NT2/D1 (cell line): ENCODE data around the gene RUNX2.

Experiments used
- DNase-seq: peaks from one replicate; pipeline ENCODE4 v3.0.0-alpha.2; 2011; ENCODE audit warnings: low read depth, low spot score
- H3K27me3 ChIP-seq: 2 replicates; pipeline ENCODE4 v1.6.0; 2011; ENCODE audit warnings: mild to moderate bottlenecking; ENCODE audit not compliant: insufficient read length, insufficient read depth
- H3K36me3 ChIP-seq: 2 replicates; pipeline ENCODE4 v1.6.1; 2011; ENCODE audit warnings: mild to moderate bottlenecking, low read length, mixed read lengths; ENCODE audit not compliant: insufficient read depth, insufficient read length
- H3K4me1 ChIP-seq: 2 replicates; pipeline ENCODE4 v1.5.1; 2011; ENCODE audit not compliant: insufficient read depth, insufficient read length
- H3K4me3 ChIP-seq: 2 replicates; pipeline ENCODE4 v1.5.1; 2011; ENCODE audit warnings: low read depth; ENCODE audit not compliant: insufficient read length
- H3K9ac ChIP-seq: 2 replicates; pipeline ENCODE4 v1.6.0; 2011; ENCODE audit warnings: low read depth; ENCODE audit not compliant: insufficient read length
- H3K9me3 ChIP-seq: 2 replicates; pipeline ENCODE4 v1.5.1; 2011; ENCODE audit warnings: mild to moderate bottlenecking, low read length; ENCODE audit not compliant: insufficient read depth
- SUZ12 ChIP-seq: IDR thresholded peaks from 2 replicates; pipeline ENCODE4 v1.6.1; 2011; ENCODE audit not compliant: insufficient read length, insufficient read depth; ENCODE audit errors: extremely low read depth
- YY1 ChIP-seq: IDR thresholded peaks from 2 replicates; pipeline ENCODE4 v1.6.1; 2011; ENCODE audit not compliant: insufficient read length, insufficient read depth
- ZNF274 ChIP-seq: IDR thresholded peaks from 2 replicates; pipeline ENCODE4 v1.6.1; 2011; ENCODE audit warnings: mild to moderate bottlenecking, low read depth, low read length

RUNX2 gene

DNA sequence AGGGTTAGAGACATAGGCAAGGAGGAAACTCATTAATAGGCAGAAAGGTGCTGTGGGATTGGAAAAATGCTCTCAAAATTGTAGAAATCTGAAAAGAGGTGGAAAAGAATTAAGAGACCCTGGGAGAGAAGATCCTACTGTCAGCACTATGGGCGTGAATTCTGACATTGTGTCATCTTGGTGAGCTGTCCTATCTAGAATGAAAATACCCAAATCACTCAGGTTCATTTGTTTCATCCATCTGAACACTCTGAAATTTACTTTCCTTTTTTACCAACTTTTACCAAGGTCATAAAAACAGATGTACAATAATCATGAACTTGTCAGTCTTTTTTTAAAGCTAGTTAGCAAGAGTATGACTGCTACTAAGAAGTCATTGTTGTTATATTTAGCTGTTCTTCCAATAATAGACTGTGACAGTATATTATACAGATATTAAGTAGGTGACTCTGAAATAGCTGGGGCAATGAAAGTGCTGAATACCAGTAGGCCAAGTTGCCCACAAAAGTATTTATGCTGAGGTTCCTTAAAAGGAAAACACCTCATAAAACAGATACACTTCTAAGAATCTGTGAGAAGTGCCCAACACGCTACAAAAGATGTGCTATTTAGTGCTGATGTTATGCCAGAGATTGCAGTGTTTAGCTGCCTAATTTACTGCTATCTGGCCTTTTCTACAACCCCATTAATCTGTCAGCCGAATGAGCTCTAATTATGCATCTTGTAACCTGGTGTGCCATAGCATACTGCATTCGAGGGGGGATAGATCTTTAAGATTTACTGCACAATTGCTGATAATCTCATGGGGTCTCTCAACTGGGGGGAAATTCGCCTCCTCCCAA is 267.1 kb downstream of the RUNX2 start:
- Histone ChIP-seq H3K9me3 (no peaks in the 10 kb centered on the region), H3K4me3 (no peak overlapping the region), H3K27me3 (no peaks in the 10 kb centered on the region), H3K9ac (no peak overlapping the region), H3K4me1 (no peaks in the 10 kb centered on the region), H3K36me3 (no peaks in the 10 kb centered on the region)
- no peak for DNase-seq
- TF ChIP-seq ZNF274 (no peak), SUZ12 (no peak), YY1 (no peak)

DNA sequence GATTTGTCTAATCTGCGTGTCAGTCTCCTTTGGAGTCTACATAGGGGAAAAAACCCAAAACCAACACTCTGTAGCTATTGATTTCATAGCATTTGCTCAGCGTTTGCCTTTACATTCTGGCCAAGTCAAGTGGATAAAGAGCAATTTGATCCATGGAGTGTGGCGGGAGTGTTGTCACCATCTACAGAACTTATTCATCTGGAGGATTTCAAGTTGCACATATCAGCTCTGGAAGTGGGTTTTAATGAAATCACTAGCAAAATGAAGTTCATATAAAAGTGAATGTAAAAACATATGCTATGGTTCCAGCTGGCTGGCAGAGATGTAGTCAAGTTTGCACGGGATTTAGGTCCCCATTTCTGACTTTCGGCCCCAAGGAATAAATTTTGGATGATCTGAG is 269.3 kb downstream of the RUNX2 start:
- Histone ChIP-seq H3K9me3 (no peaks in the 10 kb centered on the region), H3K9ac (no peak overlapping the region), H3K27me3 (no peaks in the 10 kb centered on the region), H3K36me3 (no peaks in the 10 kb centered on the region), H3K4me1 (no peaks in the 10 kb centered on the region), H3K4me3 (no peak overlapping the region)
- no peak for TF ChIP-seq ZNF274
- no peak for TF ChIP-seq YY1
- TF ChIP-seq SUZ12, result no peak
- DNase-seq, result no peak

DNA sequence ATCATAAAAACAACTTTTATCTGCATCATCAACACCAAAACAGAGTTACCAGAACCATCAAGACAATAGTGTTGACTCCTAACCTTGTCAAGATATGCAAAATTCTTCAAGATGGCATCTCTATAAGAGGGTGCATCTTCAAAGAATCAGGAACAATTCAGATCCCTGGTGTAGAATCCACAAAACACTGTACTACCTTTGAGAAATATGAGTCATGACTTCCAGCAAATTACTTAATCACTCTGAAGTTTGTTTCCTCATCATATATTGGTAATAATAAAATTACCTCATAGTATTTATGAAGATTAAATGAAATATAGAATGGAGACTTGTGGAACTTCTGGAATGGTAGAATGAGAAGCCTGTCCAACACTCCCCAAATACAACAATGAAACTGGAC is 270.9 kb downstream of the RUNX2 start:
- H3K4me1 ChIP-seq, result no peaks in the 10 kb centered on the region
- DNase-seq, result no peak
- H3K27me3 ChIP-seq, result no peaks in the 10 kb centered on the region
- H3K9me3 ChIP-seq, result no peaks in the 10 kb centered on the region
- no peaks in the 10 kb centered on the region for H3K36me3 ChIP-seq
- H3K4me3 ChIP-seq, result no peak overlapping the region
- no peak for TF ChIP-seq ZNF274
- TF ChIP-seq YY1, result no peak
- TF ChIP-seq SUZ12, result no peak
- no peak overlapping the region for H3K9ac ChIP-seq

DNA sequence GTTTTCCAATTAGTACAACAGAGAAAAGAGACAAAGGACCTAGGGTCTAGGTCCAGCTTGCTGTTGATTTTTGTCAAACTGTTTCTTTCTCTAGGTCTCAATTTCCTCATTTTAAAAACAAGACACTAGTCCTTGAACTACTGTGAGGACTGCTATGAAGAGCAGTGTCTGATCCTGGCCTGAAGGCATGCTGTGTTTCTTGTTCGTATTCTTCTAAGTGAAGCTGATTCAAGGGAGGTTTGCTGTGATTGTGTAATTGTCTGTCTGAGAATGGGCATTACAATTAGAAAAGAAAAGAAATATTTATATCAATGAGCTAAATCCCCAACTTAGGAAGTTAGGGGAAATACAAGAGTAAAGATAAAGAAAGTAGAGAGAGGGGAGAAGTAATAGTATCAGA is 277.8 kb downstream of the RUNX2 start:
- Histone ChIP-seq H3K9ac (no peak overlapping the region), H3K27me3 (no peaks in the 10 kb centered on the region), H3K4me1 (no peaks in the 10 kb centered on the region)

DNA sequence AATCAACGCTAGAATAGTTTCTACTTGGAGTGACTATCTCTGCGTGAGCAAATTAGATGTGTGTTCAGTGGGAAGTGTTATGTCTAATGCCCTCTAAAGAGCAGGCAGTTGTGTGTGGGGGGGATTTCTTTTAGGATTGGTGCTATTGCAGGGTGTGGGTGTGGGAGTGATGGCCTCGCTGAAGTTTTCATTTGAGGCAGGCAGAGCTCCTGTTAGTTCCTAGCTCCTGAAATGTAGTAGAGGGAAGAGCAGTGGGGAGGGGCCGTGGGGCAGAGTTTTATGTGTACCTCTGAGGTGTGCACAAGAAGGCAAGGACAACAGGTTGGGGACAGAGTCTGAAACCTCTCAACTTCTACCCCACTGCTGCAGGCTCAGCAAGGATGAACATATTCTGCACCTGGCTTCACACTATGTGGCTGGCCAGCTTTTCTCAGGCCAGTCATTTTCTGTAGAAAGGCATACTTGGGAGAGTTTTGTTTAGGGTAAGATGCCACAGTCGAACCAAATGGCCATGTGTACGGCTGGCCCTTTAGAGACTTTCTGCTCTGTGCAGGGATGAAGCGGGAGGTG is 278.8 kb downstream of the RUNX2 start:
- H3K4me1 ChIP-seq, result no peaks in the 10 kb centered on the region
- TF ChIP-seq SUZ12 (no peak), ZNF274 (no peak)
- H3K36me3 ChIP-seq, result no peaks in the 10 kb centered on the region

More for the DNA sequence above, 277.8 kb downstream of the RUNX2 start:
- Histone ChIP-seq H3K9me3 (no peaks in the 10 kb centered on the region), H3K4me3 (no peak overlapping the region), H3K36me3 (no peaks in the 10 kb centered on the region)
- no peak for DNase-seq
- TF ChIP-seq SUZ12 (no peak), YY1 (no peak), ZNF274 (no peak)

DNA sequence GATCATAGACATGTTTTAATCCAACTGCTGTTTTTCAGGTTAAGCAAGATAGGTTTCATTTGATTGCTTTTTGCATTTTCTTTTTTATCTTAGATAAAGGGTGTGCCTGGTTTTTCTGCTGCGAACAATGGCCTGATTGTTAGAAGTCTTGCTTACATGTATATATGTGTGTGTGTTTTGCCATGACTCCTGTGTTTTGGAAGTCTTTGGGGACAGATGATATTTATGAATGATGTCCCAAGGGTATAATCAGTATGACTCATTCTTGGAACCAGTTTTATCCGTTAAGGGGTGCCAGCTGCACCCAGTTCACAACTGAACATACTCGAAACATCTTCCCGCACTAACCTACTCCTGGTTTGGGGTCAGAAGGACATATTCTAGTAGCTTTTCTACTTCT is 279.7 kb downstream of the RUNX2 start:
- no peak for DNase-seq
- H3K27me3 ChIP-seq, result no peaks in the 10 kb centered on the region
- no peak overlapping the region for H3K9ac ChIP-seq
- TF ChIP-seq ZNF274 (no peak), SUZ12 (no peak), YY1 (no peak)
- no peaks in the 10 kb centered on the region for H3K9me3 ChIP-seq
- no peaks in the 10 kb centered on the region for H3K4me1 ChIP-seq
- no peaks in the 10 kb centered on the region for H3K36me3 ChIP-seq
- H3K4me3 ChIP-seq, result no peak overlapping the region

More for the DNA sequence above, 278.8 kb downstream of the RUNX2 start:
- Histone ChIP-seq H3K9me3 (no peaks in the 10 kb centered on the region), H3K4me3 (no peak overlapping the region), H3K9ac (no peak overlapping the region), H3K27me3 (no peaks in the 10 kb centered on the region)
- no peak for DNase-seq

DNA sequence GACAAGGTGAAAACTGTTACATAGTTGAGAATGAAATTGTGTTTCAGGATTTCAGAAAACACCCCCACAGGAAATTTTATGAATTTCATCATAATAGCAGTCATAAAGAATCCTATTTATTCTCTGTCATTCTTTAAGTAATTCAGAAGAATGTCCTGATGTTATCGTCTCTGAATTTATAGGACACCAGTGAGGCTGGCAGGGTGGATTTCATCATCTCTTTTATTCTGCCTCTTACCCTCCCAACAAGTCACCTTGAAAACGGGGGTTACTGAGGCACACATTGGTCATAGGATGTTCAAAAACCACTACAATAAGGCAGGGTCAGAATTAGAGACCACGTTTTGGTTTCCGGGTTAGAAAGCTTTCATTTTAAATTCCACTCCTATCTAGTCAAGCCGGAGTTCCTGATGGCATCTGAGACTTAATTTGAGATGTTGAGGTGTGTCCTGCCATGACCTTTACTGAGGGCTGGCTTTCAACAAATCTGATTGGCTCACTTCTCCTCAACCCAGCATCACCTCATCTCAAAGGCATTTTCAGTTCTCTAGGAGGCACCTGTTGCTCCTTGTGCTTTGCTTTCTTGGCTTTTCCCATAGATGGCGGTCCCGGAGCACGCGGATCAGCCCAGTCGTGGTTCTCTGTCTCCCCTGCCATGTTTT is 280.3 kb downstream of the RUNX2 start:
- DNase-seq, result no peak
- no peaks in the 10 kb centered on the region for H3K4me1 ChIP-seq
- H3K4me3 ChIP-seq, result no peak overlapping the region
- no peak overlapping the region for H3K9ac ChIP-seq
- no peaks in the 10 kb centered on the region for H3K27me3 ChIP-seq
- no peaks in the 10 kb centered on the region for H3K9me3 ChIP-seq
- no peaks in the 10 kb centered on the region for H3K36me3 ChIP-seq
- TF ChIP-seq ZNF274, result no peak
- no peak for TF ChIP-seq YY1
- no peak for TF ChIP-seq SUZ12
